Endodermal cell (in vitro differentiated cells): Measurements from ENCODE around the gene SLC25A47. TPM values are rescaled to one million over a fixed set of nuclear protein-coding genes. Genes with fewer than 3 reads are reported as not detected.

Source experiments
- DNase-seq: peaks from one replicate; pipeline ENCODE4 v3.0.0-alpha.2; 2017
- H3K27ac ChIP-seq: 2 replicates; pipeline ENCODE4 v1.5.1; 2013; ENCODE audit warnings: mild to moderate bottlenecking, low read depth, low read length, moderate library complexity
- H3K27me3 ChIP-seq: 2 replicates; pipeline ENCODE4 v1.6.1; 2013; ENCODE audit warnings: mild to moderate bottlenecking, low read length, moderate library complexity; ENCODE audit not compliant: insufficient read depth, control insufficient read depth, poor library complexity, severe bottlenecking
- H3K36me3 ChIP-seq: 2 replicates; pipeline ENCODE4 v1.7.0; 2013; ENCODE audit warnings: mild to moderate bottlenecking, low read length, moderate library complexity; ENCODE audit not compliant: control insufficient read depth, insufficient read depth
- H3K4me1 ChIP-seq: one replicate; pipeline ENCODE4 v1.7.0; 2013; ENCODE audit warnings: low read length; ENCODE audit not compliant: control insufficient read depth, insufficient read depth
- H3K4me3 ChIP-seq: 2 replicates; pipeline ENCODE4 v1.5.1; 2013; ENCODE audit warnings: mild to moderate bottlenecking, low read length, moderate library complexity
- H3K9ac ChIP-seq: 2 replicates; pipeline ENCODE4 v1.6.1; 2013; ENCODE audit warnings: mild to moderate bottlenecking, low read length, moderate library complexity; ENCODE audit not compliant: poor library complexity, severe bottlenecking; ENCODE audit errors: extremely low read depth
- H3K9me3 ChIP-seq: 2 replicates; pipeline ENCODE4 v1.6.1; 2013; ENCODE audit warnings: mild to moderate bottlenecking, low read length, moderate library complexity; ENCODE audit not compliant: control insufficient read depth
- H3K27ac Mint-ChIP-seq: 2 replicates; pipeline ENCODE4 v1.8.0; 2020; ENCODE audit warnings: mixed read lengths
- H3K27me3 Mint-ChIP-seq: 2 replicates; pipeline ENCODE4 v1.8.0; 2021; ENCODE audit warnings: mild to moderate bottlenecking, mixed read lengths; ENCODE audit not compliant: insufficient read depth
- H3K36me3 Mint-ChIP-seq: 2 replicates; pipeline ENCODE4 v1.8.0; 2020; ENCODE audit warnings: low read depth, mixed read lengths
- H3K4me1 Mint-ChIP-seq: 2 replicates; pipeline ENCODE4 v1.8.0; 2020; ENCODE audit warnings: mixed read lengths
- H3K4me3 Mint-ChIP-seq: 2 replicates; pipeline ENCODE4 v1.8.0; 2020; ENCODE audit warnings: mild to moderate bottlenecking, moderate library complexity, mixed read lengths
- H3K9me3 Mint-ChIP-seq: 2 replicates; pipeline ENCODE4 v1.8.0; 2020; ENCODE audit warnings: mild to moderate bottlenecking, mixed read lengths
- CTCF ChIP-seq: fragments of 200-600 bp; sonication (generic); conservative IDR thresholded peaks from 2 replicates; pipeline ENCODE4 v1.5.0; 2021; ENCODE audit warnings: antibody characterized with exemption, mild to moderate bottlenecking
- WGBS, 2 experiments: methylation state at CpG; one replicate each; pipeline versions ENCODE4 v1.1.5 to v1.1.7; 2013; ENCODE audit warnings: missing lambda C conversion rate in 2 of 2, mixed read lengths in 1 of 2; ENCODE audit not compliant: insufficient coverage in 1 of 2, insufficient read length in 1 of 2; 5-methylcytosine and 5-hydroxymethylcytosine counted together
- total RNA-seq, 2 donors: library from RNA; stranded (reverse); fragmentation: NEBNext Ultra II Directional in 1 of 2; extraction: Animal tissue kit (Norgen Biotek cat#: 25700) in 1 of 2; gene quantifications; 2 replicates in 1 of 2; 3 replicates in 1 of 2; pipeline ENCODE4 v1.2.1, GENCODE V29; 2021

Gene SLC25A47
- total RNA-seq, 2 donors from 2014 or later, result not detected

GRCh38 chr14:100374876-100375265, 51.7 kb downstream of the SLC25A47 start:
- peak overlapping the region; percentile 98 for H3K4me3 ChIP-seq
- H3K9ac ChIP-seq, result peak overlapping the region; percentile 93
- 67 to 73% methylated on average over 7 to 8 of the region's 8 CpGs for WGBS, 2 experiments
- no peaks in the 10 kb centered on the region for H3K9me3 ChIP-seq
- no peaks in the 10 kb centered on the region for H3K27me3 ChIP-seq
- H3K4me1 Mint-ChIP-seq, result peaks cover 54% of the 10 kb centered on the region
- DNase-seq, result no peak
- H3K27ac Mint-ChIP-seq, result peak overlapping the region; percentile 96
- peaks cover 2% of the 10 kb centered on the region for H3K36me3 Mint-ChIP-seq
- no peak overlapping the region for H3K27ac ChIP-seq
- no peak for TF ChIP-seq CTCF
- no peaks in the 10 kb centered on the region for H3K27me3 Mint-ChIP-seq
- peaks cover 26% of the 10 kb centered on the region for H3K36me3 ChIP-seq
- peaks cover 2% of the 10 kb centered on the region for H3K4me1 ChIP-seq
- peak overlapping the region; percentile 90 for H3K4me3 Mint-ChIP-seq
- no peaks in the 10 kb centered on the region for H3K9me3 Mint-ChIP-seq

GRCh38 chr14:100375266-100375962, 52.3 kb downstream of the SLC25A47 start:
- H3K4me1 Mint-ChIP-seq, result peaks cover 49% of the 10 kb centered on the region
- H3K4me3 Mint-ChIP-seq, result peak overlapping the region; percentile 90
- peak overlapping the region; percentile 93 for H3K9ac ChIP-seq
- peak overlapping the region; percentile 98 for H3K4me3 ChIP-seq
- DNase-seq, result peak; percentile 88
- H3K27me3 ChIP-seq, result no peaks in the 10 kb centered on the region
- H3K9me3 Mint-ChIP-seq, result no peaks in the 10 kb centered on the region
- H3K36me3 Mint-ChIP-seq, result no peaks in the 10 kb centered on the region
- H3K9me3 ChIP-seq, result no peaks in the 10 kb centered on the region
- peaks cover 2% of the 10 kb centered on the region for H3K4me1 ChIP-seq
- peak overlapping the region; percentile 96 for H3K27ac Mint-ChIP-seq
- TF ChIP-seq CTCF, result no peak
- H3K36me3 ChIP-seq, result peaks cover 21% of the 10 kb centered on the region
- WGBS, 2 experiments, result 2 to 6% methylated on average over 13 to 17 of the region's 17 CpGs
- H3K27ac ChIP-seq, result peak overlapping the region; percentile 83
- no peaks in the 10 kb centered on the region for H3K27me3 Mint-ChIP-seq

GRCh38 chr14:100375963-100376735, 53.0 kb downstream of the SLC25A47 start, which contains the start of gene WDR25:
WDR25 (plus strand) TSS chr14:100376485.
- Mint-ChIP-seq H3K36me3 (no peaks in the 10 kb centered on the region), H3K27ac (peak within 1 kb of the TSS; percentile 96), H3K4me3 (peak within 1 kb of the TSS; percentile 90), H3K4me1 (peaks cover 53% of the 10 kb centered on the region), H3K9me3 (no peaks in the 10 kb centered on the region), H3K27me3 (no peaks in the 10 kb centered on the region)
- Histone ChIP-seq H3K4me3 (peak within 1 kb of the TSS; percentile 98), H3K9me3 (no peaks in the 10 kb centered on the region), H3K27ac (peak within 1 kb of the TSS; percentile 90), H3K27me3 (no peaks in the 10 kb centered on the region), H3K36me3 (peaks cover 25% of the 10 kb centered on the region), H3K4me1 (no peaks in the 10 kb centered on the region), H3K9ac (peak within 1 kb of the TSS; percentile 93)
- no peak for TF ChIP-seq CTCF
- WGBS, 2 experiments, result 0% methylated on average over 9 to 74 of the region's 74 CpGs
- peak; percentile 98 for DNase-seq
